Gastroesophageal sphincter (tissue), 4 donors: ENCODE data around the gene C1orf35. TPM values are rescaled to one million over a fixed set of nuclear protein-coding genes. Genes with fewer than 3 reads are reported as not detected.

ENCODE experiments used
- ATAC-seq: fragments of 150-250 bp; one replicate; pipeline ENCODE4 v1.9.1; 2016; ENCODE audit warnings: mild to moderate bottlenecking, moderate library complexity
- H3K27ac ChIP-seq, 4 donors: fragments of 200-600 bp; sonication (generic) in 3 of 4; 1 replicate in 3 of 4; 2 replicates in 1 of 4; pipeline ENCODE4 v1.5.1; 2016 to 2019
- H3K27me3 ChIP-seq: fragments of 200-600 bp; sonication (generic); one replicate; pipeline ENCODE4 v1.5.1; 2019
- H3K36me3 ChIP-seq, 2 donors: fragments of 200-600 bp; sonication (generic); one replicate each; pipeline ENCODE4 v1.5.1; 2019; ENCODE audit warnings: control low read depth in 1 of 2
- H3K4me1 ChIP-seq, 3 donors: fragments of 200-600 bp; sonication (generic); 1 replicate in 2 of 3; 2 replicates in 1 of 3; pipeline ENCODE4 v1.5.1; 2016 to 2019; ENCODE audit warnings: control low read depth in 2 of 3
- H3K4me3 ChIP-seq, 2 donors: fragments of 200-600 bp; sonication (generic); one replicate each; pipeline ENCODE4 v1.5.1; 2019; ENCODE audit warnings: mild to moderate bottlenecking in 1 of 2, moderate library complexity in 1 of 2
- H3K9me3 ChIP-seq, 3 donors: fragments of 200-600 bp; sonication (generic); one replicate each; pipeline ENCODE4 v1.5.1; 2017 to 2019; ENCODE audit warnings: control low read depth in 2 of 3
- CTCF ChIP-seq, 4 experiments: fragments of 200-600 bp in 2 of 4; fragments of 450-650 bp in 2 of 4; sonication (generic) in 1 of 4; IDR thresholded peaks; one replicate each; pipeline ENCODE4 v1.5.1; 2017 to 2019; ENCODE audit warnings: antibody characterized with exemption in 4 of 4, mild to moderate bottlenecking in 2 of 4, moderate library complexity in 2 of 4
- EP300 ChIP-seq: sonication (generic); formaldehyde crosslinking; IDR thresholded peaks from one replicate; pipeline ENCODE4 v1.6.1; 2017; ENCODE audit warnings: antibody characterized with exemption, mild to moderate bottlenecking
- POLR2A ChIP-seq, 2 donors: fragments of 450-650 bp; IDR thresholded peaks; one replicate each; pipeline ENCODE4 v1.6.1; 2017; ENCODE audit warnings: antibody characterized with exemption in 2 of 2, mild to moderate bottlenecking in 2 of 2, moderate library complexity in 1 of 2
- POLR2AphosphoS5 ChIP-seq: sonication (generic); formaldehyde crosslinking; IDR thresholded peaks from one replicate; pipeline ENCODE4 v1.6.1; 2017; ENCODE audit warnings: antibody characterized with exemption
- WGBS, 2 donors: methylation state at CpG; one replicate each; pipeline ENCODE4 v1.1.5; 2018; ENCODE audit warnings: low coverage in 1 of 2; 5-methylcytosine and 5-hydroxymethylcytosine counted together
- small RNA-seq, 4 donors: library from RNA; depleted of rRNA; stranded (forward); fragments of <200 nt; gene quantifications; one replicate each; pipeline ENCODE3, GENCODE V24; 2016
- total RNA-seq, 4 donors: library from RNA; depleted of rRNA; stranded (reverse); fragments of >200 nt; gene quantifications; one replicate each; pipeline ENCODE4 v1.1.0, GENCODE V29; 2016

Gene C1orf35
- total RNA-seq, 4 donors from 2014 or later, result 11.6 to 16.0 (median 14.6) TPM

DNA sequence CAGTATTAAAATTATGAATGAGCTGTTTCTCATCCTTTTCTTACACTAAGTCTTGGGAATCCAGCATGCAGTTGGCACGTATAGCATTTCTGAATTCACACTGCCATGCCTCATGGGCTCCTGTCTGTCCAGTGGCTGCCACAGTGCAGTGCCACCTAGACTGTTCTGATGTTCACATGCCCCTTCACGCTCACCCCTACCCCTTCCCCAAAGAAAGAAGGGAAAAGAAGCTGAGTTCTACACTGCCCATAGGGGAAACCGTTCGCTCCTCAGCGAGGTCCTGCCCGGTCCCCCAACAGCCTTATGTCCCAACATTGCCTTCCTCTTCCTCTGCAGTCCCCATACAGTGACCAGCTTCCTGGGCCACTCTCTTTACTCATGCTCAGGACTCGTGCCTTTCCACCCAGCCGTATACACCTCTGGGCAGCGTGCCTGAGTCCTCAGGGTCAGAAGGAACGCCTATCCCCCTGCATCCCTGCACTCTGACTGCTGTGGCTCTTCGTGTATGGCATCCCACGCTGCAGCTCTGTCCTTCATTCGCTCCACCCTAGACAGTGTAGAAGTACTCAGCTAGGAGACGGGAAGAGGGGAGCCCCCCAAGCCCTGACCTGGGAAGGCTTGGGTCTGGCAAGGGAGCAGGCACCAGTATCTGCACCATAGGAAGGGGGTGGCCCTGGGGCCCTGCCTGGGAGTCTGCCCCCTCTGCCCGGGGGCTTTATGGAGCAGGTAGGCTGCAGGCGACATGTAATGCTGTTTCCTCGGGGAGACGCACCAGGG, 44.8 kb downstream of the C1orf35 start:
- WGBS, 2 donors, result 50 to 60% methylated on average over 6 to 12 of the region's 18 CpGs
- H3K4me1 ChIP-seq, result peaks cover 0 to 23% (median 10%) of the 10 kb centered on the region in 3 donors
- no peaks in the 10 kb centered on the region for H3K36me3 ChIP-seq
- H3K27ac ChIP-seq, result no peak overlapping the region
- H3K4me3 ChIP-seq, result no peak overlapping the region
- TF ChIP-seq CTCF (IDR thresholded peaks at IDR 0.05) (no peak), POLR2AphosphoS5 (no peak), EP300 (no peak), POLR2A (IDR thresholded peaks at IDR 0.05) (no peak)
- no peak for ATAC-seq
- H3K9me3 ChIP-seq, result peaks cover 0 to 6% (median 0%) of the 10 kb centered on the region in 3 donors
- H3K27me3 ChIP-seq, result peaks cover 86% of the 10 kb centered on the region

Small RNAs within 50 kb of the gene (small RNA-seq; reads per million reads assigned to genes)
- 0 to 0.25 (median 0) reads per million in 4 donors for gene AL359510.1

Other genes starting within 250 kb of the C1orf35 start
- gene WNT9A, start 155.4 kb downstream of the C1orf35 start, total RNA-seq, result 10 to 100 TPM in 1 of 4 donors, 1 to 10 TPM in 3; 5.4 to 14.0 (median 6.6) TPM
- gene WNT3A, start 96.3 kb downstream of the C1orf35 start, total RNA-seq, result not detected
- 100 to 1,000 TPM; 256 to 385 (median 303) TPM for gene ARF1, start 20.6 kb downstream of the C1orf35 start, total RNA-seq
- gene MRPL55, start 6.0 kb upstream of the C1orf35 start, total RNA-seq, result 100 to 1,000 TPM in 2 of 4 donors, 10 to 100 TPM in 2; 50.2 to 394 (median 81.5) TPM
- 100 to 1,000 TPM; 234 to 504 (median 299) TPM for gene GUK1, start 37.0 kb upstream of the C1orf35 start, total RNA-seq
- 1 to 10 TPM; 5.1 to 9.0 (median 7.0) TPM for gene GJC2, start 46.6 kb upstream of the C1orf35 start, total RNA-seq
- gene IBA57, start 62.5 kb upstream of the C1orf35 start, total RNA-seq, result 10 to 100 TPM in 1 of 4 donors, 1 to 10 TPM in 3; 4.2 to 11.3 (median 7.4) TPM
- 10 to 100 TPM; 11.1 to 28.4 (median 20.9) TPM for gene OBSCN, start 104.7 kb upstream of the C1orf35 start, total RNA-seq